ENCODE measurements around the gene GCHFR. TPM values are rescaled to one million over a fixed set of nuclear protein-coding genes. Genes with fewer than 3 reads are reported as not detected.

Gene GCHFR
- total RNA-seq, 2 experiments from 2014 or later = 13.5 to 14.8 TPM

DNA sequence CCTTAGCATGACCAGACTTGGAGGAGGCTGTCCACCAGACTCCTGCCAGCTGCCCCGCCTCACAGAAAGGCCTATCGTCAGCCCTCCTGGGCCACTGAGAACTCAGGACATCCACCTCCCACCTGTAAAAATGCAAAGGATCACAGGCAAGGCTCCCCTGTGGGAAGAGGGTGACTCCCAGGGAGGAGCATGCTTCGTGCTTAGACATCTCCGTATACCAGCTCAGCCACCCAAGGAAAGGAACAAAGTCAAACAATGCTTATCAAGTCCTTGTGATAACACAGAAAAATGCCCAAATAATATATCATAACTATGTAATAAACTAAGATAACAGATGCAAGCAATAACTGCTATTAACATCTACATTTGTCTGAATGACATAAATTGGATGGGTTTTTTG lies 13.0 kb upstream of the GCHFR start:
- DNase-seq (no peak), ATAC-seq (ENCODE audit: poor library complexity) (no peak)
- peaks cover 44% of the 10 kb centered on the region for H3K36me3 ChIP-seq (ENCODE audit: insufficient read depth, low read length)
- intact Hi-C loops (cut with DNase I, micrococcal nuclease) = loop anchor here in 1 of 2 experiments (10.0 kb wide), 1 partner anchor 534 kb away; no protein-coding TSS in a partner anchor
- H3K4me1 ChIP-seq (ENCODE audit: insufficient read depth, low read length) = peaks cover 30% of the 10 kb centered on the region
- Mint-ChIP-seq H3K36me3 (ENCODE audit: low read depth) (peaks cover 58% of the 10 kb centered on the region), H3K27me3 (no peaks in the 10 kb centered on the region), H3K4me1 (ENCODE audit: low read depth) (peaks cover 30% of the 10 kb centered on the region), H3K9me3 (no peaks in the 10 kb centered on the region), H3K27ac (no peak overlapping the region), H3K4me3 (no peak overlapping the region)
- no peaks in the 10 kb centered on the region for H3K9me3 ChIP-seq (ENCODE audit: control insufficient read depth in 1 of 2, insufficient read depth in 1 of 2, low read length in 2 of 2)
- ChIA-PET POLR2A (no interaction called here), CTCF (interaction anchor here (1.4 kb wide), 1 partner anchor 31 kb away, joined by 3 read pairs; no protein-coding TSS in a partner anchor)
- H3K4me3 ChIP-seq (ENCODE audit: low read length) = no peak overlapping the region
- TF ChIP-seq, protein P1, sequence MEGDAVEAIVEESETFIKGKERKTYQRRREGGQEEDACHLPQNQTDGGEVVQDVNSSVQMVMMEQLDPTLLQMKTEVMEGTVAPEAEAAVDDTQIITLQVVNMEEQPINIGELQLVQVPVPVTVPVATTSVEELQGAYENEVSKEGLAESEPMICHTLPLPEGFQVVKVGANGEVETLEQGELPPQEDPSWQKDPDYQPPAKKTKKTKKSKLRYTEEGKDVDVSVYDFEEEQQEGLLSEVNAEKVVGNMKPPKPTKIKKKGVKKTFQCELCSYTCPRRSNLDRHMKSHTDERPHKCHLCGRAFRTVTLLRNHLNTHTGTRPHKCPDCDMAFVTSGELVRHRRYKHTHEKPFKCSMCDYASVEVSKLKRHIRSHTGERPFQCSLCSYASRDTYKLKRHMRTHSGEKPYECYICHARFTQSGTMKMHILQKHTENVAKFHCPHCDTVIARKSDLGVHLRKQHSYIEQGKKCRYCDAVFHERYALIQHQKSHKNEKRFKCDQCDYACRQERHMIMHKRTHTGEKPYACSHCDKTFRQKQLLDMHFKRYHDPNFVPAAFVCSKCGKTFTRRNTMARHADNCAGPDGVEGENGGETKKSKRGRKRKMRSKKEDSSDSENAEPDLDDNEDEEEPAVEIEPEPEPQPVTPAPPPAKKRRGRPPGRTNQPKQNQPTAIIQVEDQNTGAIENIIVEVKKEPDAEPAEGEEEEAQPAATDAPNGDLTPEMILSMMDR (IDR thresholded peaks at IDR 0.05) = no peak
- H3K27ac ChIP-seq (ENCODE audit: low read depth in 1 of 2, low read length in 2 of 2) = no peak overlapping the region
- no peaks in the 10 kb centered on the region for H3K27me3 ChIP-seq (ENCODE audit: control insufficient read depth in 1 of 2, insufficient read depth in 2 of 2, low read length in 2 of 2)

DNA sequence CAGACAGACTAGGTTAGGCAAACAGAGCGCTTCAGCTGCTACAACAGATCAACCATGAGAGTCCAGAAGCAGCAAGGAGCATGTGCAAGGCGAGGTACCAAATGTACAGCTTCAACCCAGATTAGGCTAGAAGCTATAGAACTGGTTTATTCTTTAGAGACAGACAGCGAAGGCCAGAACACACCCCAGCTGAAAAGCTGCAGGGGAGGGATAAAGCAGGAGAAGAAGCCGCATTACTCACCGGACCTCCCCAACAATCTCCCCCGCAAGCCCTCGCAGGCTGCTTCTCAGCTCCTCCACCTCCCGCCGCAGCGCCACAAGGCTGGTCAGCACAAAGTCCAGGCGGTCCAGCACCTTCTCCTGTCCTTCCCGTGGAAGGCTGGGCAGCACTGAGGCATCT lies 12.1 kb upstream of the GCHFR start:
- CTCF ChIA-PET = interaction anchor here (1.1 to 1.4 kb wide), 2 partner anchors 30 to 31 kb away, joined by 3 read pairs; no protein-coding TSS in a partner anchor
- Mint-ChIP-seq H3K36me3 (ENCODE audit: low read depth) (peaks cover 55% of the 10 kb centered on the region), H3K4me3 (peak overlapping the region; percentile 42), H3K27me3 (no peaks in the 10 kb centered on the region), H3K27ac (no peak overlapping the region), H3K4me1 (ENCODE audit: low read depth) (peaks cover 30% of the 10 kb centered on the region), H3K9me3 (no peaks in the 10 kb centered on the region)
- Histone ChIP-seq H3K27ac (ENCODE audit: low read depth in 1 of 2, low read length in 2 of 2) (no peak overlapping the region), H3K4me3 (ENCODE audit: low read length) (no peak overlapping the region), H3K9me3 (ENCODE audit: control insufficient read depth in 1 of 2, insufficient read depth in 1 of 2, low read length in 2 of 2) (no peaks in the 10 kb centered on the region), H3K27me3 (ENCODE audit: control insufficient read depth in 1 of 2, insufficient read depth in 2 of 2, low read length in 2 of 2) (no peaks in the 10 kb centered on the region), H3K36me3 (ENCODE audit: insufficient read depth, low read length) (peaks cover 43% of the 10 kb centered on the region), H3K4me1 (ENCODE audit: insufficient read depth, low read length) (peaks cover 30% of the 10 kb centered on the region)
- DNase-seq = no peak
- TF ChIP-seq, protein P1 (IDR thresholded peaks at IDR 0.05) = no peak
- intact Hi-C loops (cut with DNase I, micrococcal nuclease) = loop anchor here in 1 of 2 experiments (10.0 kb wide), 1 partner anchor 533 kb away; no protein-coding TSS in a partner anchor
- POLR2A ChIA-PET = no interaction called here
- ATAC-seq (ENCODE audit: poor library complexity) = no peak

DNA sequence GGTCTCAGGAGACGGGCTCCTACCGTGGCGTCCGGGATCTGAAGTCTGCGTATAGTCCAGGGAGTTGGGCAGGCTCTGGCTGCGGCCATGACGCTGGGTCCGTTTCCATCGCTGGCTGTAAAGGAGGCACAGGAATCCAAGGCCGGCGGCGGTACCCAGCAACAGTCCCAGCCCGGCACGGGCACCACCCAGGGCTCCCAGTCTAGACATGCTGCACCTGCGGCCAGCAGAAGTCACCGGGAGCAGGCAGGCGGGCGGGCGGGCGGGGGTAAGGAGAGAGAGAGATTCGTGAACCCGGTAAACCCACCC lies 9.3 kb upstream of the GCHFR start:
- ATAC-seq (ENCODE audit: poor library complexity) = peak; percentile 9
- peak in 5 of 14 experiments; percentile 19 to 58 (median 27) for DNase-seq
- Histone ChIP-seq H3K36me3 (ENCODE audit: insufficient read depth, low read length) (peaks cover 28% of the 10 kb centered on the region), H3K4me3 (ENCODE audit: low read length) (peak overlapping the region; percentile 95), H3K4me1 (ENCODE audit: insufficient read depth, low read length) (peaks cover 30% of the 10 kb centered on the region), H3K27ac (ENCODE audit: low read depth in 1 of 2, low read length in 2 of 2) (peak overlapping the region; percentile 65 to 78), H3K9me3 (ENCODE audit: control insufficient read depth in 1 of 2, insufficient read depth in 1 of 2, low read length in 2 of 2) (no peaks in the 10 kb centered on the region), H3K27me3 (ENCODE audit: control insufficient read depth in 1 of 2, insufficient read depth in 2 of 2, low read length in 2 of 2) (no peaks in the 10 kb centered on the region)
- ChIA-PET CTCF (interaction anchor here (1.2 to 1.5 kb wide), 2 partner anchors 10 to 28 kb away, joined by 3 to 5 read pairs; no protein-coding TSS in a partner anchor), POLR2A (interaction anchor here (1.0 to 1.2 kb wide), 2 partner anchors 14 to 60 kb away, joined by 3 to 5 read pairs; partner anchors contain the start of gene C15orf62)
- Mint-ChIP-seq H3K4me3 (peak overlapping the region; percentile 98), H3K4me1 (ENCODE audit: low read depth) (peaks cover 30% of the 10 kb centered on the region), H3K27me3 (no peaks in the 10 kb centered on the region), H3K36me3 (ENCODE audit: low read depth) (peaks cover 37% of the 10 kb centered on the region), H3K9me3 (no peaks in the 10 kb centered on the region), H3K27ac (peak overlapping the region; percentile 98)
- TF ChIP-seq, protein P1 (IDR thresholded peaks at IDR 0.05) = no peak
- intact Hi-C loops (cut with DNase I, micrococcal nuclease) = loop anchor here (2.0 to 10.0 kb wide), 3 partner anchors 52 to 530 kb away; partner anchors contain the start of genes CCDC32 (in 2 of the 2), DNAJC17 (in 1 of the 2) and ZFYVE19 (in 1 of the 2)

All from CD4-positive, alpha-beta T cell (primary cell).